GM12878 (cell line): ENCODE results near the gene DLX5.

Source experiments
- EP300 ChIP-seq, 2 experiments: fragments of 150-350 bp in 1 of 2; IDR thresholded peaks; 2 replicates each; pipeline ENCODE4 v1.6.1; 2011 to 2012; ENCODE audit warnings: low read depth in 2 of 2, low read length in 2 of 2, borderline replicate concordance in 1 of 2, improper control_type of control experiment in 1 of 2, inconsistent platforms in 1 of 2; ENCODE audit not compliant: control insufficient read depth in 1 of 2
- GABPA ChIP-seq: IDR thresholded peaks from 2 replicates; pipeline ENCODE4 v1.6.1; 2014; ENCODE audit warnings: antibody characterized with exemption, low read depth, mild to moderate bottlenecking, inconsistent platforms
- POLR2A ChIP-seq: IDR thresholded peaks from 2 replicates; pipeline ENCODE4 v1.6.1; 2011; ENCODE audit warnings: low read depth, mild to moderate bottlenecking, low read length
- SMARCA5 ChIP-seq: fragments of 450-650 bp; IDR thresholded peaks from 2 replicates; pipeline ENCODE4 v1.6.1; 2017; ENCODE audit warnings: mild to moderate bottlenecking
- TF ChIP-seq, protein P1 (sequence below): IDR thresholded peaks from 2 replicates; pipeline ENCODE4 v1.6.1; 2012; ENCODE audit warnings: low read depth, low read length, improper control_type of control experiment

DNA sequence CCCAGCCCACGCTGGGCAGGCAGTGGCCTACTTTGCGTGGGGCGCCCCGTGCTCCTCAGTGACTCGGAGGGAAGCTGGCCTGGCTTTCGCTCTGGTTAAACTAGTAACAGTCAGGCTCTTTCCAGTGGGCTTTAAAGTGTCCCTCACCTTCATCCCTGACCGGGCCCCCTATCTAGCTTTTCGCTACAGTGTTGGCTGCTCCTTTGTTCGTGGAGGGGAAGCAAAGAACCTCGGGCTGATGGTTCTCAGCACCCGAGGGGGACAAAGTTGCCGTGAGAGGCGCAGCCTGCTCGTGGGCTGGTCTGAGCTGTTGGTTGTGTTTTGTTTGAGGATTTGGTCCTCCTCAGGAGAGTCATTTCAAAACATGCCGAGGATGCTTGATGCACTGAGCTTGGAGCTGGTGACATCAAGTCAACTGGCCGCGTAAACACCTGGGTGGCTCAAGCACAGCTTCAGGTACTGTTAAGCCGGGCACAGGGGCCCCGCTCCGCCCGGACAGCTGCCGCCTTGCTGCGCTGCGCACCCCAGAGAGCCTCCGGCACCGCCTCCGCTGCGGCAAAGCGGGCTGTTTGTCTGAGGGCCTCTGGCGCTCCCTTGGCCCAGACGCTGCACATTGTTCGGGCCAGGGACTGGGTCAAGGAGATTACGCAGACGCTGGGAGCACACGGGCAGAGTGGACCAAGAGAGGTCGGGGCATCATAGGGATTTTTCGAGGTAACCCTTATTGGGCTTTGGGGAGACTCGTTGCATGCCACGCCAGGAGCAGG is 17.6 kb downstream of the DLX5 start:
- no peak for TF ChIP-seq POLR2A
- TF ChIP-seq SMARCA5: no peak
- TF ChIP-seq EP300 (IDR thresholded peaks at IDR 0.05; ENCODE audit: borderline replicate concordance in 1 of 2, control insufficient read depth in 1 of 2, low read depth in 2 of 2, low read length in 2 of 2): no peak
- TF ChIP-seq, protein P1, sequence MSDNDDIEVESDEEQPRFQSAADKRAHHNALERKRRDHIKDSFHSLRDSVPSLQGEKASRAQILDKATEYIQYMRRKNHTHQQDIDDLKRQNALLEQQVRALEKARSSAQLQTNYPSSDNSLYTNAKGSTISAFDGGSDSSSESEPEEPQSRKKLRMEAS: no peak
- no peak for TF ChIP-seq GABPA
